DND-41 (cell line): ENCODE data around the gene PLA2G2A.

Source experiments
- ATAC-seq: fragments of 200-7000 bp; cut with Tn5 transposase; 3 replicates; pipeline ENCODE4 v1.9.1; 2021; ENCODE audit warnings: low read depth; ENCODE audit not compliant: insufficient read depth
- DNase-seq: peaks from one replicate; pipeline ENCODE4 v3.0.0-alpha.2; 2020
- H2AFZ ChIP-seq: 2 replicates; pipeline ENCODE4 v1.6.0; 2012; ENCODE audit warnings: low read depth, low read length
- H3K27ac ChIP-seq: 2 replicates; pipeline ENCODE4 v1.5.1; 2012; ENCODE audit warnings: low read length, inconsistent platforms
- H3K27me3 ChIP-seq: fragments of 200-600 bp; sonication (generic); 2 replicates; pipeline ENCODE4 v1.6.0; 2012; ENCODE audit warnings: low read length, mild to moderate bottlenecking, inconsistent platforms; ENCODE audit not compliant: insufficient read depth, poor library complexity
- H3K36me3 ChIP-seq: 2 replicates; pipeline ENCODE4 v1.5.1; 2012; ENCODE audit warnings: low read length, inconsistent platforms; ENCODE audit not compliant: insufficient read depth
- H3K4me1 ChIP-seq: 2 replicates; pipeline ENCODE4 v1.5.1; 2012; ENCODE audit warnings: mild to moderate bottlenecking, low read length; ENCODE audit not compliant: insufficient read depth
- H3K4me2 ChIP-seq: 2 replicates; pipeline ENCODE4 v1.6.0; 2012; ENCODE audit warnings: mild to moderate bottlenecking, moderate library complexity, low read length, inconsistent platforms; ENCODE audit not compliant: insufficient read depth
- H3K4me3 ChIP-seq, 2 experiments: fragments of 200-600 bp in 1 of 2; shearing (Covaris generic) in 1 of 2; 2 replicates each; pipeline ENCODE4 v1.5.1; 2012 to 2016; ENCODE audit warnings: inconsistent platforms in 2 of 2, low read length in 2 of 2, mild to moderate bottlenecking in 2 of 2, low read depth in 1 of 2, moderate library complexity in 1 of 2
- H3K79me2 ChIP-seq: 2 replicates; pipeline ENCODE4 v1.6.0; 2012; ENCODE audit warnings: low read length, inconsistent platforms; ENCODE audit not compliant: insufficient read depth
- H3K9ac ChIP-seq: 2 replicates; pipeline ENCODE4 v1.6.0; 2012; ENCODE audit warnings: low read depth, mild to moderate bottlenecking, inconsistent platforms, low read length, moderate library complexity
- H3K9me3 ChIP-seq: 2 replicates; pipeline ENCODE4 v1.5.1; 2012; ENCODE audit warnings: low read length, moderate library complexity, mild to moderate bottlenecking, inconsistent platforms; ENCODE audit not compliant: insufficient read depth, severe bottlenecking
- H4K20me1 ChIP-seq: 2 replicates; pipeline ENCODE4 v1.6.0; 2012; ENCODE audit warnings: low read length; ENCODE audit not compliant: insufficient read depth
- EZH2 ChIP-seq: IDR thresholded peaks from 3 replicates; pipeline ENCODE4 v1.6.1; 2012; ENCODE audit warnings: borderline replicate concordance, low read depth, mild to moderate bottlenecking, moderate library complexity, low read length, inconsistent platforms; ENCODE audit not compliant: severe bottlenecking
- TF ChIP-seq, protein P1 (sequence below): IDR thresholded peaks from 2 replicates; pipeline ENCODE4 v1.5.1; 2012; ENCODE audit warnings: borderline replicate concordance, low read length, moderate library complexity, mild to moderate bottlenecking; ENCODE audit not compliant: poor library complexity, severe bottlenecking; ENCODE audit errors: extremely low read depth

The PLA2G2A gene

DNA sequence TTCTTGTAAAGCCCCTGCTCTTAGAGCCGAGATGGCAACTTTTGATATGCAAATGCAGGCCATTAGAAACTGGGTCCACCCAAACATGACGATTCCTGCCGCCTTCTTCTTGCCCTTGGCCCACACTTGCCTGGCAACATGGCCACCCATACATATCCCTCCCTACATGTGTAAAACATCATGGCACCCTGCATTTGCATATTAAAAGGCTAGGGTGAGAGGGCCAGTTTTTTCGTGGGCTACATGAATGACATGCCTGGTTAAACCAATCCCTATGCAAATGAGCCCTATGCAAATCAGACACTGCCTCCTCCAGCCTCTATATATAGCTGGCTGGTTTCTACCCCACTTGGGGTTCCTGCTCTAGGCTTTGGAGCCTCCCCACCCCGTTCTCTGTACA is 18.8 kb downstream of the PLA2G2A start:
- DNase-seq (no peak), ATAC-seq (no peak)
- Histone ChIP-seq H3K79me2 (no peaks in the 10 kb centered on the region), H3K4me3 (no peak overlapping the region), H3K9ac (no peak overlapping the region), H3K36me3 (no peaks in the 10 kb centered on the region), H3K9me3 (no peaks in the 10 kb centered on the region), H2AFZ (no peak overlapping the region), H3K4me1 (no peaks in the 10 kb centered on the region), H3K4me2 (no peak overlapping the region), H4K20me1 (no peaks in the 10 kb centered on the region), H3K27ac (no peak overlapping the region), H3K27me3 (peaks cover 10% of the 10 kb centered on the region)
- no peak for TF ChIP-seq EZH2
- TF ChIP-seq, protein P1, sequence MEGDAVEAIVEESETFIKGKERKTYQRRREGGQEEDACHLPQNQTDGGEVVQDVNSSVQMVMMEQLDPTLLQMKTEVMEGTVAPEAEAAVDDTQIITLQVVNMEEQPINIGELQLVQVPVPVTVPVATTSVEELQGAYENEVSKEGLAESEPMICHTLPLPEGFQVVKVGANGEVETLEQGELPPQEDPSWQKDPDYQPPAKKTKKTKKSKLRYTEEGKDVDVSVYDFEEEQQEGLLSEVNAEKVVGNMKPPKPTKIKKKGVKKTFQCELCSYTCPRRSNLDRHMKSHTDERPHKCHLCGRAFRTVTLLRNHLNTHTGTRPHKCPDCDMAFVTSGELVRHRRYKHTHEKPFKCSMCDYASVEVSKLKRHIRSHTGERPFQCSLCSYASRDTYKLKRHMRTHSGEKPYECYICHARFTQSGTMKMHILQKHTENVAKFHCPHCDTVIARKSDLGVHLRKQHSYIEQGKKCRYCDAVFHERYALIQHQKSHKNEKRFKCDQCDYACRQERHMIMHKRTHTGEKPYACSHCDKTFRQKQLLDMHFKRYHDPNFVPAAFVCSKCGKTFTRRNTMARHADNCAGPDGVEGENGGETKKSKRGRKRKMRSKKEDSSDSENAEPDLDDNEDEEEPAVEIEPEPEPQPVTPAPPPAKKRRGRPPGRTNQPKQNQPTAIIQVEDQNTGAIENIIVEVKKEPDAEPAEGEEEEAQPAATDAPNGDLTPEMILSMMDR, result no peak

DNA sequence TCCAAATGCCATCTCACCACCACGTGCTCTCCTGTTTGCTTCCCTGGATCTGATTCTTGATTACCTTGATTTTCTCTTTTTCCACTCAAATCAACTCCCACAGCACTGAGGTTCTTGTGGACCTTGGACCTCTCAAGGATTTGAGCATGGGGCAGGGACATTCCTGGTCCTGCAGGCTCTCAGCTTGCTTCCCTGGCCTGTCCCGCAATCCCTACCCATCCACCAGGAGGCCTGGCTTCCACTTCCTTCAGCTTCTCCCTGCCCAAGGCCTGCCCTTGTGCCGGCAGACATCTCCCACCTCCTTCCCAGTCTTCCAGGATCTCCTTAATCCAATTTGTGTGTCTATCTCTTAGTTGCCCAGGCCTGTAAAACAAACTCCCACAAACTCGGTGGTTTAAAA is 21.6 kb downstream of the PLA2G2A start:
- no peak for TF ChIP-seq EZH2
- TF ChIP-seq, protein P1, result no peak
- Histone ChIP-seq H3K9me3 (no peaks in the 10 kb centered on the region), H2AFZ (no peak overlapping the region), H3K9ac (no peak overlapping the region), H3K36me3 (no peaks in the 10 kb centered on the region), H3K27me3 (peaks cover 4% of the 10 kb centered on the region), H3K4me1 (no peaks in the 10 kb centered on the region), H3K27ac (no peak overlapping the region), H4K20me1 (no peaks in the 10 kb centered on the region), H3K4me3 (no peak overlapping the region), H3K79me2 (no peaks in the 10 kb centered on the region), H3K4me2 (no peak overlapping the region)
- ATAC-seq (no peak), DNase-seq (no peak)

DNA sequence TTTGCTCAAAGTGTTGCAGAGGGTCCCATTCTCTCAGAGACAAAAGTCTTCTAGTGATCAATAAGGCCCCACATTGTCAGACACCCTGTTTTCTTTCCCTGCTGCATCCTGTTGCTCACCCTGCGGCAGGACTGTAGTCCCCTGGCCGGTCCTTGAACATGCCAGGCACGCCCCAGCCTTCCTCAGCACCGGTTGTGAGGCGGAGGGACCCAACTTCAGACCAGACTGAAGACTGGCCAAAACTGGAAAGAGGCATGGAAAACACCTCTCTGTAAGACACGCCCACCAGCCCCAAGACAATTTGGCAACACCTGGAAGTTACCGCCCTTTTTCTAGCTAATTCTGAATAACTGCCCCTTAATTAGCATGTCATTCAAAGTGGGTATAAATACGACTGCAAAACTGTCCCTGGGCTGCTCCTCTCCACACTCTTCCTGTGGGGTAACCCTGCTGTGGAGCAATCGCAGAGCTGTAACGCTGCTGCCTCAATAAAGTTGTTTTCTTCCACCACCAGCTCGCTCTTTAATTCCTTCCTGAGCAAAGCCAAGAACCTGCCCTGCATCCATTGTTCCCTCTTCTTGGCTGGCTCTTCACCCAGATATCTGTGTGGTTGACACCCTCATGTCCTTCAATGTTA is 23.8 kb downstream of the PLA2G2A start:
- Histone ChIP-seq H3K27me3 (peaks cover 4% of the 10 kb centered on the region), H3K9ac (no peak overlapping the region), H3K79me2 (no peaks in the 10 kb centered on the region), H3K27ac (no peak overlapping the region), H3K4me1 (no peaks in the 10 kb centered on the region), H3K4me3 (no peak overlapping the region), H2AFZ (no peak overlapping the region), H4K20me1 (no peaks in the 10 kb centered on the region), H3K9me3 (no peaks in the 10 kb centered on the region), H3K36me3 (no peaks in the 10 kb centered on the region), H3K4me2 (no peak overlapping the region)
- no peak for TF ChIP-seq EZH2
- TF ChIP-seq, protein P1, result no peak
- ATAC-seq (no peak), DNase-seq (no peak)
